ENCODE data around the gene ARHGEF10L.

Gene ARHGEF10L

GRCh38 chr1:17687145-17687544 lies 147.6 kb downstream of the ARHGEF10L start:
- TF ChIP-seq, protein P1, sequence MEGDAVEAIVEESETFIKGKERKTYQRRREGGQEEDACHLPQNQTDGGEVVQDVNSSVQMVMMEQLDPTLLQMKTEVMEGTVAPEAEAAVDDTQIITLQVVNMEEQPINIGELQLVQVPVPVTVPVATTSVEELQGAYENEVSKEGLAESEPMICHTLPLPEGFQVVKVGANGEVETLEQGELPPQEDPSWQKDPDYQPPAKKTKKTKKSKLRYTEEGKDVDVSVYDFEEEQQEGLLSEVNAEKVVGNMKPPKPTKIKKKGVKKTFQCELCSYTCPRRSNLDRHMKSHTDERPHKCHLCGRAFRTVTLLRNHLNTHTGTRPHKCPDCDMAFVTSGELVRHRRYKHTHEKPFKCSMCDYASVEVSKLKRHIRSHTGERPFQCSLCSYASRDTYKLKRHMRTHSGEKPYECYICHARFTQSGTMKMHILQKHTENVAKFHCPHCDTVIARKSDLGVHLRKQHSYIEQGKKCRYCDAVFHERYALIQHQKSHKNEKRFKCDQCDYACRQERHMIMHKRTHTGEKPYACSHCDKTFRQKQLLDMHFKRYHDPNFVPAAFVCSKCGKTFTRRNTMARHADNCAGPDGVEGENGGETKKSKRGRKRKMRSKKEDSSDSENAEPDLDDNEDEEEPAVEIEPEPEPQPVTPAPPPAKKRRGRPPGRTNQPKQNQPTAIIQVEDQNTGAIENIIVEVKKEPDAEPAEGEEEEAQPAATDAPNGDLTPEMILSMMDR (IDR thresholded peaks at IDR 0.05): no peak
- no peak for DNase-seq (ENCODE audit: low spot score)
- Histone ChIP-seq H3K27ac (no peak overlapping the region), H3K4me3 (no peak overlapping the region)

DNA sequence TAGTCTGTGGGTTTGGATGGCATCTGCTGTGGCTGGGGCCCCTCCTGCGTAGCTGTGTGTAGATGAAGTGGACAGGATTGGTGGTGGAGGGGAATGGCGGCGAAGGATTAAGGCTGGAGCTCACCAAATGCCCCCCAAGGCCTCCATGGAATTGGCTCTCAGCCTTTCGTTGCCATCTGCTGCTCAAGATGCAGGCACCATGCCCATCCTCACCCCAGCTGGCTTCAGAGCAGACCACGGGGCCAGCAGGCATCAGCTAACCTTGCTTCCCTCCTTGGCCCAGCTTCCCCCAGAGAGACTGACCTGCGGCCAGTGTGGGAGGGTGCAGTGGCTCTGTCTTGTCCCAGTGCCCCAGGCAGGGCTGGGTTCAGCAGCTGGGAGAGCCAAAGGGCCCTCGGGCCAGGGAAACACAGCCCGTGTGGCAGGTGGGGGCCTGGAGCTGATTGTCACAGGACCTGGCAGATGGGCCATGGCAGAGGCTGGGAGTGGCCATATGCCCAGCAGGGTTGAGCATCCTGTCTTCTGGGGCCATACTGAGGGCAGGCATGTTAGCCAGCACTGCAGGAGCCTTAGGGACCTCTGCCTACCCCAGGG lies 148.8 kb downstream of the ARHGEF10L start:
- no peak overlapping the region for H3K4me3 ChIP-seq
- no peak for DNase-seq (ENCODE audit: low spot score)
- peak overlapping the region in 1 of 2 donors; percentile 21 for H3K27ac ChIP-seq
- TF ChIP-seq, protein P1 (IDR thresholded peaks at IDR 0.05): no peak

DNA sequence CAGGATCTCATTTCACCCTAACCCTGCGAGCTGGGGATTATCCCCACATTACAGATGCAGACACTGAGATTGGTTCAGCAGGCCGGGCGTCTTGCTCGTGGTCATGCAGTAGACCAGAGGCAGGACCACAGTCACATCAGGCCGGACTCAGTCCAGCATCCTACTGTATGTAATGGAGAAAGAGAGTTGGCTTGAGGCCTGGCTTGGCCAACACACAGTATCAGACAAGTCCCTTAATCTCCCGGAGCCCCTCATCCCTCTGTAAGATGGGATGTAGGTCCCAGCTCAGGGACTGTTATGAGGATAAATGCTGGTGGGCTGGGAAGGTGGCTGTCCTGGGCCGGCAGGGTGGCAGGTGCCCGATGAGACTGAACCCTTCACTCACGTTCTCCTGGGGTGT lies 149.5 kb downstream of the ARHGEF10L start:
- DNase-seq (ENCODE audit: low spot score): no peak
- TF ChIP-seq, protein P1 (IDR thresholded peaks at IDR 0.05): no peak
- Histone ChIP-seq H3K27ac (peak overlapping the region in 1 of 2 donors; percentile 21), H3K4me3 (no peak overlapping the region)

GRCh38 chr1:17690906-17691634 lies 151.6 kb downstream of the ARHGEF10L start:
- TF ChIP-seq, protein P1 (IDR thresholded peaks at IDR 0.05): no peak
- DNase-seq (ENCODE audit: low spot score): no peak
- Histone ChIP-seq H3K27ac (no peak overlapping the region), H3K4me3 (no peak overlapping the region)

DNA sequence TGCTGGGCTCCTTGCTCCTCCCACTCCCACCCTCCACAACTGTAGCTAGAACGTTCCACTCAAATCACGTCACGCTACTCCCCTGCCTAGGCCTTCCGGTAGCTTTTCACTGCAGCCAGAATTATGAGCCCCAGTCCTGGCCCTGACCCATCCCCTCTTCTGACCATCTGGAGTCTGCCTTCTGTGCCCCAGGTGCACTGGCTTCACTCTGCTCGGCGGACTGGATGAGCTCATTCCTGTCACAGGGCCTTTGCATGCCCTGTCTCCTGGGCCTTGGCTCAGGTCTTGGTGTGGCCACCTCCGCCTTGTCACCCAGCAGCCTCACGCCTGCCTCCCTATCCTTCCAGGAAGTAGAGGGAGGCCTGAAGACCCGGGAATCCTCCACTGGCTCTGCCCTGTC lies 153.1 kb downstream of the ARHGEF10L start:
- no peak for DNase-seq (ENCODE audit: low spot score)
- no peak overlapping the region for H3K27ac ChIP-seq
- TF ChIP-seq, protein P1 (IDR thresholded peaks at IDR 0.05): no peak

GRCh38 chr1:17696417-17697301 lies 157.2 kb downstream of the ARHGEF10L start:
- no peak overlapping the region for H3K27ac ChIP-seq
- TF ChIP-seq, protein P1 (IDR thresholded peaks at IDR 0.05): no peak
- H3K4me3 ChIP-seq: no peak overlapping the region
- no peak for DNase-seq (ENCODE audit: low spot score)

More for the DNA sequence above, 153.1 kb downstream of the ARHGEF10L start:
- H3K4me3 ChIP-seq: no peak overlapping the region

Measured in coronary artery (tissue), 2 donors.